ELR (cell line): ENCODE results near the gene ZNF236.
"Not testable (repeated sequence)": the region's sequence is repeated elsewhere in the genome, so short reads cannot be mapped to it uniquely, and the experiment has no call there.

ENCODE experiments used
- DNase-seq: peaks from one replicate; pipeline ENCODE4 v3.0.0-alpha.2; 2015; ENCODE audit warnings: low read depth

Gene ZNF236

GRCh38 chr18:76948345-76948744 is 126.0 kb downstream of the ZNF236 start:
- DNase-seq, result no peak

- DNase-seq, result no peak
Measured at GRCh38 chr18:76951456-76952247, 129.3 kb downstream of the ZNF236 start.

DNA sequence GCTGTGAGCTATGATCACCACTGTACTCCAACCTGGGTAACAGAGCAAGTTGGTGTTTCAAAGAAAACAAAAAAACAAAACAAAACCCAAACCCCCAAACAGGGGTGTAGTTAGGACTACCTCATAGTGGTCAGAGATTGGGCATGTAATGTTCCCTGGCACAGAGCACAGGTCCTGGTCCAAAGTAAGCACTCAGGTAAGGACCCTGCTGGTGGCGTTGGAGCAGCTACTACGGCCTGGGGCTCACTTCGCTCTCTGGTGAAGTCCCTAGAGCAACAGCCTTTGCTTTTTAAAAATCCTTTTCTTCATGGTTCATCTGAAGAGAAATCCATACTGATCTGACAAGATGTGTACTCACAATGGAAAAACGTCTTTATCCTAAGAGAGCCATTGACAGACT is 130.4 kb downstream of the ZNF236 start:
- no peak for DNase-seq

GRCh38 chr18:76953156-76953555 is 130.8 kb downstream of the ZNF236 start:
- no peak for DNase-seq

- no peak for DNase-seq
Measured at GRCh38 chr18:76953583-76954233, 131.4 kb downstream of the ZNF236 start.

DNA sequence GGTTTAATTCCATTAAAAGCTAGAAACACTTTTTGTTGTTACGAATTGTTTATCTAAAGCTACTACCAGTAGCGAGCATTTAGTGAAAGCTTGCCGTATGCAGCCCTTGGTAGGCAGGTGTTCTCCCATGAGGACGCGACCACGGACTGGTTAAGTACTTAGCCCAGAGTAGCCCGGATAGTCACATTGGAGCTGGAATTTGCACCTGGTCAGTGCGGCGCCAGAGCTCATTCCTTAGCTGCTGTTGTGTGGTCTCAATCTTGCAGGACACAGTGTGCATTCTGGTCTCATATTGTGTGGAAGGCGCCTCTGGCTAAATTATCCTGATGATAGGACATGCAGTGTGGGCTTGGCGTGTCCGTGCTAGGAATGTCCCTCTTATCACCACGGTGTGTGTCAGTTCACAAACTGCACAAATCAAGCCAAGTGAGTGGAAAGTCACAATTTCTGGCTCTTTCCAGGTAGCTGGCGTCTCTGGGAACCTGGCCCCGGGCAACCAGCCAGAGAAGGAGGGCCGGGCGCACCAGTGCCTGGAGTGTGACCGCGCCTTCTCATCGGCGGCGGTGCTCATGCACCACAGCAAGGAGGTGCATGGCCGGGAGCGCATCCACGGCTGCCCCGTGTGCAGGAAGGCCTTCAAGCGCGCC is 133.3 kb downstream of the ZNF236 start:
- no peak for DNase-seq

DNA sequence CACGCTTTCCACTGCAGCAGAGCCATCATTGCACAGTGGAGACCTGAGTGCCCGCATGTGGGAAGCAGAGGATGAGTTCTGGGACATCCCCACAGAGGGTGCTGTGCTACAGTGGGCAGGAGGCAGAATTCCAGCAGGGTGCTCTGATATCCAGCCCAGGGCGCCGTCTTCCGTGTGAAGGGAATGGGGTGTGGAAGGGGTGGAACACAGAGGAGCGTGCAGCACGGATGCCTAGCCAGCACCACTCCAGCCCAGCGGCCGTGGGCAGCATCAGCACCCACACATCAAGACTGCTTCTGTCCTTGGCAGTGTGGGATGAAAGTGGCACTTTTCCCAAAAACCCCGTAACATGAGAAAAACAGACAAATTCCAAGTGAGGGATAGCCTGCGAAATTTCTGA is 134.3 kb downstream of the ZNF236 start:
- DNase-seq, result no peak

DNA sequence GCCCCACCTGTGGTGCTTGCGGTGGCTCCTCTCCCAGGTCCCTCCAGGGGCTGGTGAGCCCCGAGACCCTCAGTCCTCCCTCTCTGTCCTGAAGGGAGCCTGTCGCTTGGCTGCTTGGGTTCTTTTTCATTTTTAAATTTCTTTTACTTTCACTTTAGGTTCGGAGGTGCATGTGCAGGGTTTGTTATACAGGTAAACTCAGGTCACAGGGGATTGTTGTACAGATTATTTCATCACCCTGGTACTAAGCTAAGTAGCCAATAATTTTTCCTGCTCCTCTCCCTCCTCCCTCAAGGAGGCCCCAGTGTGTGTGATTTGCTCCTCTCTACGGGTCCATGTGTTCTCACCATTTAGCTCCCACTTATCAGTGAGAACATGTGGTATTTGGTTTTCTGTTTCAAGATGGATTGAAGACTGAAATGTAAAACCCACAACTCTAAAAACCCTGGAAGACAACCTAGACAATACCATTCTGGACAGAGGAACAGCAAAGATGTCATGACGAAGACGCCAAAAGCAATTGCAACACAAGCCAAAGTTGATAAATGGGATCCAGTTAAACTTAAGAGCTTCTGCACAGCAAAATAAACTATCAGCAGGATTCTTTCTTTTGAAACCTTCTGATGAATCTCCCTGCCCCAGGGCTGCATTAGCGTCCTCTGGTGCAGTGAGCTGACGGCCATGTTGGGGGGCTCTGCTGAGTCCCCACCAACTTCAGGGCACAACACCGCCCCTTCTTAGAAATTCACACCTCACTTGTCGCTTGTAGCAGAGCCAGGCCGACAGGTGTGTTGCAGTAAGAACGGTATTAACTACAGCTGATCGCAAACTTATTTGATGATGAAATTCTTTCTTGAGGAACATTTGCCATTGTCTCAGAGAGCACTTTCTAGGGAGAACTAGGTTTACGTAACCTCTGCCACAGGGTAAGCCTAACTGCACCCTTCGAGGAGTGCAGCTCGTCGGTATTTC is 135.3 kb downstream of the ZNF236 start:
- no peak for DNase-seq

GRCh38 chr18:76958692-76959341 is 136.5 kb downstream of the ZNF236 start:
- DNase-seq, result no peak

DNA sequence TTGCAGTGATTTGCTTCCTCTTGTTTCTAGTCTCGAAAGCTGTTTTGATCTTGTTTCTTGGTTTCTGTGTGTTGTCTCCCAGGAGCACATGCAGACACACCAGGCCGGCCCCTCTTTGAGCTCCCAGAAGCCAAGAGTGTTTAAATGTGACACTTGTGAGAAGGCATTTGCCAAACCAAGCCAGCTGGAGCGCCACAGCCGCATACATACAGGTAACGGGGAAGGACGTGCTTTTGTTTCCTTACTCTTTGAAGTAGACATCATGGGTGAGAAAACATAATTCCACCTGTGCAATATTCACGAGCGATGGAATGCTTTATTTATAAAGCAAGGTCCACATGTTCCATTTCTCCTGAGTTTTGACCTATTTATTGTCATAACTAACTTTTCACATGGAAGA is 137.2 kb downstream of the ZNF236 start:
- no peak for DNase-seq

- DNase-seq, result no peak
Measured at GRCh38 chr18:76960528-76961035, 138.2 kb downstream of the ZNF236 start.

DNA sequence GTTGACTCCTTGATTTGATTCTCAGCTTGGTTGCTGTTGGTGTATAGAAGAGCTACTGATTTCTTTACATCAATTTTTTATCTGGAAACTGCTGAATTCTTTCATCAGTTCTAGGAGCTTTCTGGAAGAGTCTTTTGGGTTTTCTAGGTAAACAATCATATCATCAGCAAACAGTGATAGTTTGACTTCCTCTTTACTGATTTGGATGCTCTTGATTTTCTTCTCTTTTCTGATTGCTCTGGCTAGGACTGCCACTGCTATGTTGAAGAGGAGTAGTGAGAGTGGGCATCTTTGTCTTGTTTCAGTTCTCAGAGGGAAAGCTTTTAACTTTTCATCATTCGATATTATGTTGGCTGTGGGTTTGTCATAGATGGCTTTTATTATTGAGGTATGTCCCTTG is 140.5 kb downstream of the ZNF236 start:
- DNase-seq, result no peak

DNA sequence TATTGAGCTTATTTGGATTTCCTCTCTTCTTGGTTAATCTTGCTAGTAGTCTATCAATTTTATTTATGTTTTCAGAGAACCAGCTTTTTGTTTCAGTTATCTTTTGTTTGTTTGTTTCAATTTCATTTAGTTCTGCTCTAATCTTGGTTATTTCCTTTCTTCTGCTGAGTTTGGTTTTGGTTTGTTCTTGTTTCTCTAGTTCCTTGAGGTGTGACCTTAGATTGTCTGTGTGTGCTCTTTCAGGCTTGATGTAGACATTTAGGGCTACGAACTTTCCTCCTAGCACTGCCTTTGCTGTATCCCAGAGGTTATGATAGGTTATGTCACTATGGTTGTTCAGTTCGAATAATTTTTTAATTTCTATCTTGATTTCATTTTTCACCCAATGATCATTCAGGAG is 141.6 kb downstream of the ZNF236 start:
- DNase-seq, result no peak

GRCh38 chr18:76965555-76966151 is 143.3 kb downstream of the ZNF236 start:
- not testable (repeated sequence) for DNase-seq

GRCh38 chr18:76967299-76967698 is 144.9 kb downstream of the ZNF236 start:
- not testable (repeated sequence) for DNase-seq

DNA sequence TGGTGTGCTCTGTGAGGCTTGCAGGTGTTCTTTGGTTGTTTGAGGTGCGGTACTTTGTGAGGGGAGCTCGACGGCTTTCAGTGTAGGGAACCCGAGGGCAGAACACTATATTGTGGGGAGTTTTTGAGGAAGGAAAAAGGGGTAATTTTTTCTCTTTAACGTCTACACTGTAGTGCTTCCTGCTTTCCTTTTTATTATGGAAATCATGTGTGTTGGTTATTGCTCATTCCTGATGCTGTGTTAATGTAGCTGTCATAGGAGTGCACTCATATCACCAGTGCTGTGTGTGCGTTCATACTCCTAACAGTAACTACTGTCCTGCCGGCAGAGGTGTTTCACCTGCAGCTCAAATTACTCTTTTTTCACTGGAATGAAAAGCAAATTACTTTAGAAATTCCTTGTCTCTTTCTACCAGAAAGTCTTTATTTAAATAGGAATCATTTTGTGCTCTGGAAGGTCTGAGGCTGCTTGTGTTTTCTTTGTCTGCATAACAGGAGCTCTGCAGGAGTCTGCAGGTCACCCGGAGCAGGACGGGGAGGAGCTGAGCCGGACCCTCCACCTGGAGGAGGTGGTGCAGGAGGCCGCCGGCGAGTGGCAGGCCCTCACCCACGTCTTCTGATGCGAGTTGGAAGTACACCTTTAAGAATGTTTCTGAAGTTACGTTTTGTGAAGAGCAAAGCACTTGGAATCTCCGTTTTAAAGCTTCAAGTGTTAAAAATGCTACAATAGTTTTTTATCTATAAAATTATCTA is 145.5 kb downstream of the ZNF236 start:
- DNase-seq, result no peak

DNA sequence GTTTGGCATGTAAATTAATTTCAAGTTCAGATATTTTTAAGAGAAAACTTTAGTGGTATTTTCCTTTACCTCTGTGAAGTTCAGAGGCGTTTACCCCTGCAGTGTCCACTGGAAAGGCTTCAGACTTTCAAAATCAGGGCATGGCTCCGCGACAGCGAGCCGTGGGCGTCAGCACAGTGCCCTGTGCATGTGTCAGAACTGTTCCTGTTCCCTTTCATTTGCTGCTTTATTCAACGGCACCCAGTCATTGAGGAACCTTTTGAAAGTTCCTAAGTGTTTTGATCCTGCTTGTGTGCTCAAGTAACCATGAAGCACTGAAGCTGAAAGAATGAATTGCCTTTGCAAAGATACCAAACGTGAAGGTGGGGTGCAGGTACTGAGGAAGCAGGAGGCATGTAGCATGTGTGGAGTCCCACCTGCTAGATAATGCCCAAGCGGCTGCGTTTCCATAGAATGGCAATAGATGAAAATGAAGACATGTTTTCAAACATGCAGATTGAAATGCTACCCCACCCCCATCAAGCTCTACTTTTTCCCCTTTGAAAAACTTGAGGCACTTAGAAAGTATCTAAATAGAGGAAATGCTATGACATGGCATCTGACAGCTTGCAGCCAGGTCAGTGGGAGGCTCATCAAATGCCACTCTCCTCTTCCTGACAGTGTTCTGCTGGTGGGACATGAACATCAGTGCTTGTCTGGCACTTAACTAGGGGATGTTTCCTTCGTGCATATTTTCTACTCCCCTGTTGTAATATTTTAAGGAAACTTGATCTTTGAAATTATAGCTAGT is 148.6 kb downstream of the ZNF236 start:
- DNase-seq, result no peak

DNA sequence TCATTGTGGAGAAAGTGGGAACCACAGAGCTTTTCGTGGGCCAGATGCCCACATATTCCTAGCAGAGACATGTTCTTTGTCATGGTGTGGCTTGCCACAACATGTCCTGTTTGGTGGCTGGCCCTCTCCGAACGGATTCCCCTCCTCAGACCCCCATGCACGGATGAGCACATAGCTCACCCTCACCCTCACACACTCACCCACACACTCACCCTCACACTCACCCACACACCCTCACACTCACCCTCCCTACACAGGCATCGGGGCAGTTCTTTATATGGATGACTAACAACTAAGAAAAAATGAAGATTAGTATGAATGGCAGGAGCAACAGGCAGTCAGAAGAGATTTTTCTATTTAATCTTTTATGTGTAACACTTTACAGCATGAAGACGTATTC is 149.9 kb downstream of the ZNF236 start:
- no peak for DNase-seq

DNA sequence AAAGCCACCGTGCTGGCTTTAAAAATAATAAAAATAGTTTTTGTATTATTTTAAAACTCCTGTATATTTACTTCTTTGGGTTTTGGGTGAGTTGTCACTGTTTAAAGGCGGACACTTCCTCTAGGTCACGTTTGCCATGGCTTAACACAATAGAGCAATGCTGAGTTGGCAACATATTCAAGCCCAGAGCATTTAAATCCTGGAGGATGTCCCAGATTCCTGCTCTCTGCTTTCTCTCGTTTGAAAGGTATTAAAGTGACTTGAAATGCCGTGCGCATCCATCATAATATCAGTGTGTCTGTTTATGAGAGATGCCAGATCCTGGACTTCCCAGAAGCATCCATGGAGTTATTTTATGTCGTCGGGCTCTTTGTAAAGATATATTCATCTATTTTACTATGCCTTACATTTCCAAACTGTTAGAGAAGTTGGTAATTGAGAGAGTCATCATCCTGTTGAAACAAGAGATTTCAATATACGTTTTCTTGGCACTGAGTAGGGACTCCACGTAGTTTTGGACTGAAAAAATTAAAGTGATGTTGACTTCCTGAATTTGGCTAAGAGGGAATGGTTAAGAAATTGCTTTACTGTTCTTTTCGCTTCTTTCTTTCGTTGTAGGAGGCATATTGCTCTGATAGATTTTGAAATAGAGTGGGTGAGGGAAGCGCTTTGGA is 150.6 kb downstream of the ZNF236 start:
- no peak for DNase-seq
